HepG2 (cell line): Measurements from ENCODE around the gene XPO5. TPM values are rescaled to one million over a fixed set of nuclear protein-coding genes. Genes with fewer than 3 reads are reported as not detected.

Experiments
- ATAC-seq: fragments of 200-7000 bp; cut with Tn5 transposase; 3 replicates; pipeline ENCODE4 v1.9.1; 2020; ENCODE audit warnings: mild to moderate bottlenecking, moderate library complexity
- BruUV-seq: library from RNA; stranded (reverse); fragments of 400-500 nt; replicated peaks from 2 replicates; lab custom pipeline; 2021; lab: Mats Ljungman, UMichigan
- CTCF ChIA-PET: fragments of 300-600 bp; formaldehyde crosslinking; extraction: SDS; loops from one replicate; lab custom pipeline; 2021; ENCODE audit warnings: low total read pairs, inconsistent platforms, low intra/inter-chr PET ratio; lab: Yijun Ruan, JAX
- POLR2A ChIA-PET: fragments of 350-600 bp; sonication (Branson Sonifier 250); formaldehyde crosslinking; loops from one replicate; lab custom pipeline; 2020; ENCODE audit warnings: antibody characterized with exemption, inconsistent platforms; lab: Yijun Ruan, JAX
- DNase-seq: peaks from one replicate; pipeline ENCODE4 v3.0.0-alpha.2; 2015; ENCODE audit warnings: low spot score
- FAIRE-seq: peaks from 3 replicates; lab custom pipeline; 2011; peaks lifted over from hg19 to GRCh38; lab: Jason Lieb, UNC
- H2AFZ ChIP-seq: one replicate; pipeline ENCODE4 v1.6.1; 2011; ENCODE audit warnings: low read length, inconsistent platforms
- H3K27ac ChIP-seq: fragments of 300-600 bp; 3 replicates; pipeline ENCODE4 v1.8.0; 2011; ENCODE audit warnings: mixed run types, mild to moderate bottlenecking, mixed read lengths, low read length, inconsistent platforms; ENCODE audit not compliant: insufficient read depth; ENCODE audit errors: extremely low read length
- H3K27me3 ChIP-seq, 2 experiments: fragments of 200-600 bp in 1 of 2; 2 replicates in 1 of 2; 3 replicates in 1 of 2; pipeline versions ENCODE4 v1.6.0 to v1.8.0; 2011; ENCODE audit warnings: low read length in 2 of 2, mild to moderate bottlenecking in 2 of 2, moderate library complexity in 2 of 2, inconsistent platforms in 1 of 2; ENCODE audit not compliant: insufficient read depth in 2 of 2, control insufficient read depth in 1 of 2
- H3K36me3 ChIP-seq, 2 experiments: fragments of 200-600 bp in 1 of 2; replicated peaks in 1 of 2; 2 replicates in 1 of 2; 3 replicates in 1 of 2; pipeline versions ENCODE4 v1.5.1 to v1.8.0; 2011; ENCODE audit warnings: low read length in 2 of 2, inconsistent platforms in 1 of 2; ENCODE audit not compliant: insufficient read depth in 2 of 2, control insufficient read depth in 1 of 2
- H3K4me1 ChIP-seq: 2 replicates; pipeline ENCODE4 v1.5.1; 2012; ENCODE audit warnings: low read length, inconsistent platforms; ENCODE audit not compliant: insufficient read depth
- H3K4me2 ChIP-seq: 2 replicates; pipeline ENCODE4 v1.6.0; 2011; ENCODE audit warnings: low read depth, low read length, inconsistent platforms
- H3K4me3 ChIP-seq, 3 experiments: fragments of 200-600 bp in 1 of 3; sonication (generic), shearing (Covaris generic) in 1 of 3; replicated peaks in 1 of 3; 2 replicates each; pipeline ENCODE4 v1.5.1; 2011 to 2016; ENCODE audit warnings: low read length in 3 of 3, inconsistent platforms in 2 of 3, low read depth in 2 of 3, mild to moderate bottlenecking in 2 of 3, control low read depth in 1 of 3, mixed read lengths in 1 of 3; ENCODE audit not compliant: insufficient read depth in 1 of 3
- H3K79me2 ChIP-seq: one replicate; pipeline ENCODE4 v1.6.1; 2011; ENCODE audit warnings: low read length, inconsistent platforms; ENCODE audit not compliant: insufficient read depth
- H3K9ac ChIP-seq: 2 replicates; pipeline ENCODE4 v1.6.0; 2011; ENCODE audit warnings: mild to moderate bottlenecking, low read depth, low read length, inconsistent platforms; ENCODE audit not compliant: insufficient read depth
- H3K9me3 ChIP-seq: 2 replicates; pipeline ENCODE4 v1.5.1; 2012; ENCODE audit warnings: mild to moderate bottlenecking, low read length
- H4K20me1 ChIP-seq: 2 replicates; pipeline ENCODE4 v1.6.0; 2011; ENCODE audit warnings: inconsistent platforms, mild to moderate bottlenecking, low read length, moderate library complexity; ENCODE audit not compliant: insufficient read depth
- ADNP ChIP-seq: sonication (generic); formaldehyde crosslinking; IDR thresholded peaks from 2 replicates; pipeline ENCODE4 v1.4.0; 2020; ENCODE audit warnings: missing genetic modification reagents
- AGO1 ChIP-seq: fragments of 200-400 bp; formaldehyde crosslinking; IDR thresholded peaks from 2 replicates; pipeline ENCODE4 v1.6.1; 2017; ENCODE audit warnings: mild to moderate bottlenecking, low read depth, low read length, moderate library complexity; ENCODE audit not compliant: poor library complexity, severe bottlenecking
- BRCA1 ChIP-seq: sonication (generic); formaldehyde crosslinking; IDR thresholded peaks from 2 replicates; pipeline ENCODE4 v1.4.0; 2020; ENCODE audit warnings: missing genetic modification reagents
- GABPA ChIP-seq, 2 experiments: IDR thresholded peaks; 2 replicates each; pipeline ENCODE4 v1.6.1; 2011 to 2016; ENCODE audit warnings: low read depth in 2 of 2, low read length in 1 of 2, missing biosample characterization in 1 of 2, missing genetic modification characterization in 1 of 2
- HMGXB4 ChIP-seq, 2 experiments: sonication (generic) in 1 of 2; formaldehyde crosslinking in 1 of 2; IDR thresholded peaks; 2 replicates each; pipeline versions ENCODE4 v1.4.0 to v1.6.1; 2018 to 2020; ENCODE audit warnings: missing genetic modification reagents in 2 of 2, borderline replicate concordance in 1 of 2, low read depth in 1 of 2, mild to moderate bottlenecking in 1 of 2, missing biosample characterization in 1 of 2
- MAFG ChIP-seq: sonication (generic); formaldehyde crosslinking; IDR thresholded peaks from 2 replicates; pipeline ENCODE4 v1.5.1; 2020; ENCODE audit warnings: mild to moderate bottlenecking, missing genetic modification reagents
- MIER2 ChIP-seq: IDR thresholded peaks from 2 replicates; pipeline ENCODE4 v1.6.1; 2016; ENCODE audit warnings: missing biosample characterization, missing genetic modification reagents
- TARDBP ChIP-seq: sonication (generic); formaldehyde crosslinking; IDR thresholded peaks from 2 replicates; pipeline ENCODE4 v1.8.0; 2022; ENCODE audit warnings: mild to moderate bottlenecking, missing genetic modification reagents
- XRCC5 ChIP-seq: fragments of 200-400 bp; formaldehyde crosslinking; optimal IDR thresholded peaks from 2 replicates; pipeline ENCODE3; 2017; ENCODE audit warnings: mild to moderate bottlenecking, low read length
- ZNF124 ChIP-seq: sonication (generic); formaldehyde crosslinking; IDR thresholded peaks from 2 replicates; pipeline ENCODE4 v1.4.0; 2020; ENCODE audit warnings: missing genetic modification reagents
- ZNF142 ChIP-seq: sonication (generic); formaldehyde crosslinking; IDR thresholded peaks from 2 replicates; pipeline ENCODE4 v1.4.0; 2020; ENCODE audit warnings: missing genetic modification reagents
- ZNF350 ChIP-seq: sonication (generic); formaldehyde crosslinking; IDR thresholded peaks from 2 replicates; pipeline ENCODE4 v1.4.0; 2020; ENCODE audit warnings: mild to moderate bottlenecking, low read depth, missing genetic modification reagents, borderline replicate concordance
- ZNF761 ChIP-seq: sonication (generic); formaldehyde crosslinking; conservative IDR thresholded peaks from 2 replicates; pipeline ENCODE4 v1.4.0; 2020; ENCODE audit warnings: mild to moderate bottlenecking, missing genetic modification reagents
- ZNF784 ChIP-seq: sonication (generic); formaldehyde crosslinking; IDR thresholded peaks from 2 replicates; pipeline ENCODE4 v1.5.1; 2020; ENCODE audit warnings: missing genetic modification reagents, mild to moderate bottlenecking, borderline replicate concordance
- ZNF841 ChIP-seq: sonication (generic); formaldehyde crosslinking; IDR thresholded peaks from 2 replicates; pipeline ENCODE4 v1.8.1; 2023; ENCODE audit warnings: missing genetic modification reagents, borderline replicate concordance
- WGBS: methylation state at CpG from one replicate; pipeline ENCODE4 v1.1.6; 2017; ENCODE audit warnings: low lambda C conversion rate; 5-methylcytosine and 5-hydroxymethylcytosine counted together
- in situ Hi-C: cut with HindIII; loops from 2 replicates; pipeline ENCODE4 v1.10.0; 2017; ENCODE audit warnings: low pct_unique_long_range_greater_than_20kb; ENCODE audit not compliant: extremely low pct_ligation_motif_present
- intact Hi-C: fragments of 100-400 bp; cut with micrococcal nuclease; formaldehyde crosslinking; loops from one replicate; pipeline ENCODE4 v1.10.0; 2022; ENCODE audit not compliant: unreplicated experiment
- polyA plus RNA-seq, 8 experiments: library from polyadenylated mRNA; depleted of rRNA in 3 of 8; stranded (reverse) in 7 of 8; unstranded in 1 of 8; fragments of >200 nt; fragmentation: Illumina TruSeq in 4 of 8; extraction: Trizol in 4 of 8; gene quantifications; 2 replicates each; pipeline versions ENCODE4 v1.2.1 to v1.2.3, GENCODE V29; 2011 to 2016; ENCODE audit warnings: low read depth in 4 of 8, missing spikeins in 1 of 8, mixed read lengths in 1 of 8; ENCODE audit not compliant: insufficient read depth in 1 of 8
- total RNA-seq, 5 experiments: library from RNA; depleted of rRNA; stranded (reverse); fragments of >200 nt; fragmentation: Illumina TruSeq; extraction: Trizol; gene quantifications; 2 replicates each; pipeline ENCODE4 v1.2.3, GENCODE V29; 2016; ENCODE audit warnings: low read depth in 1 of 5

Gene XPO5
- total and polyA plus RNA-seq, 2 of the 13 experiments (the other 11 are each of a cell fraction or from before 2014, with no cell fraction given), result 52.2 to 68.0 TPM

GRCh38 chr6:43521836-43522235 lies 54.0 kb downstream of the XPO5 start (continued):
- TF ChIP-seq ZNF142 (CRISPR knock-in tag) (no peak), ZNF350 (CRISPR knock-in tag) (no peak), MAFG (CRISPR knock-in tag) (no peak)

GRCh38 chr6:43520097-43520496 lies 55.7 kb downstream of the XPO5 start:
- H3K9me3 ChIP-seq, result no peaks in the 10 kb centered on the region
- POLR2A ChIA-PET, result interaction anchor here (1.3 to 1.6 kb wide), 2 partner anchors 93 to 110 kb away, joined by 3 to 4 read pairs; partner anchors contain the start of genes ABCC10 and GTPBP2
- no peak for ATAC-seq
- peaks cover 43% of the 10 kb centered on the region for H3K79me2 ChIP-seq
- no TSS peak for BruUV-seq
- peaks cover 26% of the 10 kb centered on the region for H3K4me1 ChIP-seq
- no peak for DNase-seq
- no peak overlapping the region for H3K4me2 ChIP-seq
- 100% methylated on average over 8 of the region's 8 CpGs for WGBS
- intact Hi-C loops (no loop called here), in situ Hi-C loops (no loop called here)
- H4K20me1 ChIP-seq, result no peaks in the 10 kb centered on the region
- peaks cover 0 to 5% of the 10 kb centered on the region in 2 experiments; a peak in 1 of 5 replicates for H3K27me3 ChIP-seq
- FAIRE-seq, result no peak
- CTCF ChIA-PET, result no interaction called here
- H3K9ac ChIP-seq, result no peak overlapping the region
- H3K4me3 ChIP-seq, result no peak overlapping the region
- H2AFZ ChIP-seq, result no peak overlapping the region
- no peak overlapping the region for H3K27ac ChIP-seq
- peaks cover 46 to 67% of the 10 kb centered on the region in 2 experiments for H3K36me3 ChIP-seq
- no peak for TF ChIP-seq ZNF841 (CRISPR knock-in tag)
- TF ChIP-seq ZNF124 (CRISPR knock-in tag), result no peak
- TF ChIP-seq MIER2 (CRISPR knock-in tag), result no peak
- TF ChIP-seq GABPA (IDR thresholded peaks at IDR 0.05; ENCODE audit: low read depth, low read length), result no peak
- TF ChIP-seq GABPA (CRISPR knock-in tag; IDR thresholded peaks at IDR 0.05; ENCODE audit: low read depth), result no peak
- TF ChIP-seq TARDBP (CRISPR knock-in tag), result no peak
- no peak for TF ChIP-seq AGO1
- TF ChIP-seq HMGXB4 (CRISPR knock-in tag; IDR thresholded peaks at IDR 0.05; ENCODE audit: borderline replicate concordance in 1 of 2, low read depth in 1 of 2), result no peak
- TF ChIP-seq XRCC5, result no peak
- TF ChIP-seq ZNF761 (CRISPR knock-in tag), result no peak
- TF ChIP-seq ZNF784 (CRISPR knock-in tag), result no peak
- no peak for TF ChIP-seq BRCA1 (CRISPR knock-in tag)
- TF ChIP-seq ADNP (CRISPR knock-in tag), result no peak
